HUDEP-2 (cell line): Measurements from ENCODE around the gene MAGEH1.

Source experiments
- DNase-seq, 76 experiments: peaks; one replicate each; lab custom pipeline; 2025; ENCODE audit not compliant: unreplicated experiment in 76 of 76; lab: John Stamatoyannopoulos, UW

Gene MAGEH1

GRCh38 chrX:55489314-55490009 is 37.5 kb downstream of the MAGEH1 start, which contains the start of gene USP51:
Gene USP51 (minus strand): TSS chrX:55489848. CDS start chrX:55488939, 909 bp downstream.
- peak in 16 of 76 experiments; percentile 0 to 38 (median 10) for DNase-seq

- DNase-seq, result no peak
Observed at GRCh38 chrX:55490121-55490520, 38.2 kb downstream of the MAGEH1 start.

- peak in 2 of 76 experiments; percentile 0 to 1 for DNase-seq
Observed at GRCh38 chrX:55490974-55491373, 39.0 kb downstream of the MAGEH1 start.
